NCI-H2227 (cell line): ENCODE data around the gene SYNE2.

Source experiments
- DNase-seq: peaks from one replicate; lab custom pipeline; 2025; ENCODE audit not compliant: unreplicated experiment; lab: John Stamatoyannopoulos, UW

Gene SYNE2

DNA sequence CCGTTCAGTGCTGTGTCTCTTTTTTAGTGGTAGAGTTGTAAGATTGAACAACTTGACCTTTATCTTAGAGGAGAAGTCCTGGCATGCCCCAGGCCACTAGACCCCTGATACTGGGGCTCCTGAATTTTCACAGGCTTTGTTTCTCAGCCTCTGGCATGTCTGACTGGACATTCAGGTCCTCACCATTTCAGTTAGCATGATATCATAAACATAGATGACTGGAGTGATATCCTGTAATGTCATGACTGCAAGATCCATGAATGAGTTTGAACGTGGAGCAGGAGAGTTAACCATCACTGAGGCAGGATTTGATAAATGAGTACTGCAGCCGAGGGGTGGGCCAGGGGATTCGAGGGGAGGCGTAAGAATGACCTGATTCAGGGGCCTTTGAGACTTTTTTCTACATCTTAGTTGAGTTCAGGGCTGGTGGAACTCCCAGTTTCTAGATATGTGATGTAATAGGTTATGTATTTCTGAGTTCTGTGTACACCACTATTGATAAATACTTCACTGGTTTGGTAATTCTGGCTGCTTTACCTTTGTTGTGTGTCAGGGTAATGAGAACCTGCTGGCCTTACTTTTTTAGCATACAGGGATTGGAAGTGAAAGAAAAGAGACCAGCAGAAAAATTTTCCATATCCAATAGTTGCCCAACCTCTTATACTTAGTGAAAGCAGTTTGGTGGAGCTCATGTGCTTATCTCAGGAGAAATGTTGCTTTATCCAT lies 217.0 kb downstream of the SYNE2 start:
- no peak for DNase-seq

DNA sequence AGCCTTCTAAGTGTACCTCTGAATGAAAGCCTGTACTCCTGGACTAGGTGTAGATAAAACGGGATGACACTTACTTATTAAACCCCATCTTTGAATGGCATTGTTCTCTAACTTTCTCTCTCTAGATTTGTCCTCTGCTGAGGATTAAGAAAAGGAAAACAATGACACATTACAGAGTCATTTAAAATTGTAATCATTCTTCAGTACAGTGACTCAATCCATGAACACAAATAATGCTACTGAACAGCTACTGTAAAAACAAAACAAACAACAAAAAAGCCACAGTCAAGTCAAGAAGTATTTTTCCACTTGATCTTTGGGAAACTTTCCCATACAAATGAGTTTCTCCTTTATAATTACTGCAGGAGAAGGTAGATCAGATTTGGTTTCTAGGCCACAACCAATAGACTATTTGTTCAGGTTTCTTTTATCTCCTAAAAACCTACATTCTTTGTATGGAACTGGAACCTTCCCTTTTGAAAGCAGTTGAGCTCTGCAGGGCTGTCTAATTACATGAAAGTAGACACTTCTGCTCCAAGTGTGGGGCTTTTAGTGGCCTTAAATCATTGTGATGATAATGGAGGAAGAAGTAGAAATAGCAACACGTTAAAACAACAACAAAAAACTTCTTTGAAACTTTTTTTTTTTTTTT lies 222.3 kb downstream of the SYNE2 start:
- no peak for DNase-seq

DNA sequence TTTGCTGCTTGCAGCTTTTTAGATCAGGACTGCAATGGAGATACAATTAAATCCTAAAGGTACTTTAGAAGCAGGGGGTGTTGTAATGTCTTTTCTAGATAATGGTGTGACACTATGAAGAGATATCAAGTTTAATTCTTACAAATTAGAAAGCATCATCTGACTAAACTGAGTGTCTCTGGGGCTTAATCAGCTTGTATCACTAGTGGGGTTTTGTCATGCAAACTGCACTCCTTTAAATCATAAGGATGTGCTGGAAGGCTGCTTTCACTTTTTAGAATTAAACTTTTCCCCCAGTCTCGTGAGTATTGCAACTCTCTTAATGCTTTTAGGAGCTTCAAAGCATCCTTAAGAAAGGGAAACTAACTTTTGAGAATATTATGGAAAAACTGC lies 222.8 kb downstream of the SYNE2 start:
- DNase-seq = no peak

DNA sequence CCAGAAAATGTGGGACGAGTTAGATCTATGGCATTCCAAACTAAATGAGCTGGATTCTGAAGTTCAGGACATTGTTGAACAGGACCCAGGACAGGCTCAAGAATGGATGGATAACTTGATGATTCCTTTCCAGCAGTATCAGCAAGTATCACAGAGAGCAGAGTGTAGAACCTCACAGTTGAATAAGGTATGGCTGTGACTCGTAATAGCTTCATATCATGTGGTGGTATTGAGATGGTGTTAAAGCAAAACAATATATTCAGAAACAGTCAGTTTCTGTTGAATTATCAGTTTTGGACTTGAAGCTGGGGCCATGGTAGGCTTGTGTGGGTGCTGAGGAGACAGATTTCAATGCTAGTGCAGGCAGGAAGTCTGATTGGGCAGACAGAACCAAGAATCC lies 227.6 kb downstream of the SYNE2 start:
- no peak for DNase-seq

DNA sequence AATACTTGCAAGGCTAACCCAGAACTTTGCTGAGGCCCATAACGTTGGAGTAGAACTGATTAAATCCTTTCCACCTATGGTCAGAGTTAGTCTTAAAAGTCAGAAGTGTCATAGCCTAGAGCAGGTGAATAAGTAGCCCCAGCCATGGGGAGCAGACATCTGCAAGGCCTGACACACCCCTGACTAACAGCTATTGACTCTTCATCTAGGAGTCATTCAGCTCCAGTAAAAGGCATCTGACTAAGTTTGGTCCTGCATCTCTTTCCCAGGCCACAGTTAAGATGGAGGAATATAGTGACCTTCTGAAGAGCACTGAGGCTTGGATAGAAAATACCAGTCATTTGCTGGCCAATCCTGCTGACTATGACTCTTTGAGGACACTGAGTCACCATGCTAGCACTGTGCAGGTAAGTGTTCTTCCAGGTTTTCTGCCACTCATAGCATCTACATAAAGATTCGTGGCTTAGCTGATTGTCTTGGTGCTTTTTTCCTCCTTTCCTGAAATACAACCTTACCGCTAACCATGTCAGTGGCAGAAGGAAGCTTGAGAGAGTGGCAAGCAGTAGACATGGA lies 228.5 kb downstream of the SYNE2 start:
- DNase-seq = no peak

DNA sequence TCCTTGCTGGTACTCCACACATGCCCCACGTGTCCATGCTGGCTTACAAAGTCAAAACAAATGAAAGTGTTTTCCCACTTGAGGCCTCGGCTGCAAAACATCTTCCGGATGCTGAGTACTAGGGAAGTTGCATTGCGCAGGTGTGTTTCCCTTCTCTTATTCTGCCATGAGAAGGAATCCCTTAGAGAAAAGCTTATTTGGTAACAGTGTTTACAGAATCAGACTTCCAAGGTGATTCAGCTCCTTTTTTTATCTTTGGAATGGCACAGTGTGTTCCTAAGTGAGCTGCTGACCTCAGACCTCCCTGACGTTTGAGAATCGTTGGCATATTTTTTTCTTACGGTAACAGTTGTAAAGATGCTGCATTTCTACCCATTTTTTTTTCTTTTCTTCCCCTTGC lies 230.0 kb downstream of the SYNE2 start:
- no peak for DNase-seq

DNA sequence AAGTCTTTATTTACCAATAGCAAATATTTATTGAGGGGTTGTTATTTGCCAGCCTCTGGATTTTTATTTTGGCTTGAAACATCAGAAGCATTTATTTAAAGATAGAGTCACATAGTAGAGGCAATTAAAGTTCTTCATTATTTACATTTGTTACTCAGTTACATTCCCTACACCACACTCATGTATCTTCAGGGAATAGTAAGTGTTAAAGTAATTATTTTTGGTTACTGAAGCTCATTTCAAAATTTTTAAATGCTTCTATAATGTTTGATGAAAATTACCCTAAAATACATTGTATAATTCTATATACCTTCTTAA lies 235.8 kb downstream of the SYNE2 start:
- DNase-seq = no peak

DNA sequence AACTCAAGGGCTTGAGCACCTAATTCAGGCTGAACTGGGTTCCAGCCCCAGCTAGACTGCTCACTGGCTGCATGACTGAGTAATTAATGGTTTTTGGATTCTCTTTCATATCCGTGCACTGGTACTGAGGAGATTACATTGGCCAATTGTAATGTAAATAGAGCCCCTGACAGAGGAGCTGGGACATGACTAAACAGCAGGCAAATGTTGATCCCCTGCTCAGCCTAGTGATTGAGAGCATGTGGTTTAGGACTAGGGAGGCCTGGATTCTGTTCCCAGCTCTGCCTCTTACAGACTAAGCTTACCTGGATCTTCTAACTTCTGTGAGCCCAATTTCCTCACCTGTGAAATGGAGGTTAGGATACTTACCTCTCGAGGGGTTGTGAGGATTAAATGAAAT lies 237.1 kb downstream of the SYNE2 start:
- no peak for DNase-seq

DNA sequence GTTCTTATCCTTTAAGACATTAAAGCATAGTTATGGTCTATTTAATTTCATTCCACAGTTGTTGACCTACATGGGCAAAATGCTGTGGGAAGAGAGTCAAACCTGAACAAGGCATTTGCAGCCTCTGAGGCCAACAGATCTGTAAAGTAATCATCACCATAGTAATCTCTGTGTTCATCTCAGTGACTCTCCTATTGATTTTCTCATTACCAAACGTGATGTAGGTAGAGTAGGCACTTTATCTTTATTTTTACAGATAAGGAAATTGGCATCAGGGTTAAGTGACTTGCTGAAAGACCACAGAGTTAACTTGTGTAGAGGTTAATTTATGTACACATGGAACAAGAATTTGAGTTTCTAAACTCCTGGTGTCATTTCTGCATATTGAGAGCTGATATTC lies 238.4 kb downstream of the SYNE2 start:
- no peak for DNase-seq

DNA sequence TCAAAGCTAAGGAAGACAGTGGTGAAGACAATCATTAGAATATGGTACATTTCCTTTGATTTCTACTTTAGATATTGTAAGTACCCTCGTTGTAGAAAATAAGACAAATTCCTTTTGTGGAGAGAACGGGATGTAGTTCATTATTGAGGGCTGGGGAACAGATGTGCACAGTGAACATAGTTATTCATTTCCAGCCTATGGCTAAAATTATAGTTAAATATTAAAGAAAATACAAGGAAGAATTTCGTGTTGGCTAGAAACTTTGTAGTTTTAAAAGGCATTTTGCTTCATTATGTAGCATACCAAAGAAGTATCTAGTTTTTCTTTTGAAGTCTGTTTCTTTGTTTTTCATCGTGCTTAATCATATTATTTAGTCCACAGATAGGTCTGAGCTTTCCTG lies 239.5 kb downstream of the SYNE2 start:
- no peak for DNase-seq

DNA sequence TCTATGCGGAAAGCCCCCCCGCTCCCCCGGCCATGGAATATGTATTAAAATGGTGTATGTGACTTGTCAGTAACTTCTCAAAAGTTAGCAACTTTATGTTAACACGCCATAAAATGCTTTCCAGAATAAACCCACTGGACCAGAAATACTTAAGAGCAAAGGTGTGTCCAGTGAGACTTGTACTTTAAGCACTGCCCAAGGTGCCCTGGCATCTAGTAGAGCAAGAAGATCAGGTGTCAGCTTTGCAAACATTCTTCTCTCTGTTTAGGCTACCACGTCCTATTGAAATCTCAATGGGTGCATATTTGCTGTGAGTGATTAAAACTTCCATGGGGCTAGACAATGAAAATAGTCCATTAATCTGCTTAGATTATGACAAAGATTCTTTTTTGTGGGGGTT lies 240.1 kb downstream of the SYNE2 start:
- DNase-seq = no peak

DNA sequence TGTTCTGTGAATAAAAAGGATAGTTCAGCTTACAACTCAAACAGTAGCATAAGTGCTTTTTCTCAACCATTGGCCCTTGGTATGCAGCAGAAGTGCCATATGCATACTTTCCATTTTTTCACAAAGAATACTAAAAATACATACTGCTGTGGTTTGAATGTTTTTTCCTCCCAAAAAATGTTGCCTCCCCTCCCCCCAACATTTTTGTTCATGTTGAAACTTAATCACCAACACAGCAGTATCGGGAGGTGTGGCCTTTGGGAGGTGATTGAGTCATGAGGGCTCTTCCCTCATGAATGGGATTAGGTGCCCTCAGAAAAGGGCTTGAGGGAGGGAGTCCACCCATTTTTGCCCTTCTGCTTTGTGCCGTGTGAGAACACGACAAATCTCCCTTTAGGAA lies 242.8 kb downstream of the SYNE2 start:
- DNase-seq = no peak

DNA sequence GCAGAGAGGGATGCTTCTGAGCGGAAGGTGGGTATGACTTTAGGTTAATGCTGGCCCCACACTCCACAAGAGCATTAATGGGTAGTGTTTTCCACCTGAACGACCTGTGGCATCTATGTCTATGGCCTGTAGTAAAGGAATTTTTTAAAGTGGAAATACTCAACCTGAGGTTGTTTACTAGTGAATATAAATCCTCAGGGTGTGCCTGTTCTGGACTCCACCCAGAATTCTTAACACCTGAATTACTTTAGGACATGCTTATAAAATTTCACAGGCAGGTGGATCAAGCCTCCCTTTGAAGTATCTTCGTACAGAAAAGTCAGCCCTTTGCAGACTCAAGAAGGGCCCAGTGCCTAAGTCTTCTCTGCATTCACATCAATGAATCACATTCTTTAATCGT lies 245.3 kb downstream of the SYNE2 start:
- DNase-seq = no peak

DNA sequence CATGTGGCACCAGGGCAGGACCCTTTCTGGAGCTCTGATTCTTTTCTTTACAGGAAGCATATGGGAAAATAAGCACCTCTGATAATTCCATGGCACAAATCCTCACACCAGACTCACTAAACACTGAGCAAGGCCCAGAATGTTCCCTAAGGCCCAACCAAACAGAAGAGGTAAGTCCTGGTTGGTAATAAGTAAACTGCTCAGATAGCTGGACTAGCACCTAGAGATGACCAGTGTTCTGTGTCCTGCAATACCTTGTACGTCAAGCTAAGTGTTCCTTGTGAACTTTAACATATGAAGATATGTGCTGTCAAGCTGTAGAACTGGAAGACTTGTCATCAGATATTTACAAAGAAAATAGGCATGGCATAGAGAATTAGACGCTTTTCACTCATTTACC lies 254.6 kb downstream of the SYNE2 start:
- DNase-seq = no peak

DNA sequence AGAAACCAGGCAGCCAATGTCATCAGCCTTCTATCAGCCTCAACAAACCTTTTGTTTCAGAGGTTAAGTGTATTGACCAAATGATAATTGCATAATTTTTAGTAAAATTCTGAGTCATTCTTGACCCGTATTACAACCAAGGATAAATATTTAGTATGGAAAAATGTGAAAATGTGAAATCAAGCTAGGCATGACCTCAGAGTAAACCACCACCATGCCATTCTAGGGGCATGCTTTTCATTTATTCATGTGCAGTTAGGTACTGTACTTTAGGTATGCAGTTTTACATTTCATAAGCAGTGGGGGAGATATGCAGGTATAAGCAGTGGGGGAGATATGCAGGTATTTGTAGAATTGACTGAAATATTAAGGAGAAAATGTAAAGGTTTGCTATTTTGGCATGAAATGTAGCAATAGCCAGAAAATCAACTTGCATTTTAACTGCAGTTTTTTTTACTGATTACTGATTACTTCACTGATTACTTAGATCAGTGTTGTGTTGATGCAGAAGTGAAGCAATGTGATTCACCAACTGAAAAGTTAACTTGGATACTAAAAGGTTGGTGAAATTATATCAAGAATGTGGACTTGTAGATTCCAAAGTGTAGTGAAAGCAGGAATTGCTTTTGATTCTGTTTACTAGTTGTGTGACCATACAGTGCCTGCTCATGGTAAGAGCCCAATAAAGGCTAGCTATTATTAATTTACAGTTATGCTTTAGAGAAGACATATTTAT lies 257.2 kb downstream of the SYNE2 start:
- no peak for DNase-seq

DNA sequence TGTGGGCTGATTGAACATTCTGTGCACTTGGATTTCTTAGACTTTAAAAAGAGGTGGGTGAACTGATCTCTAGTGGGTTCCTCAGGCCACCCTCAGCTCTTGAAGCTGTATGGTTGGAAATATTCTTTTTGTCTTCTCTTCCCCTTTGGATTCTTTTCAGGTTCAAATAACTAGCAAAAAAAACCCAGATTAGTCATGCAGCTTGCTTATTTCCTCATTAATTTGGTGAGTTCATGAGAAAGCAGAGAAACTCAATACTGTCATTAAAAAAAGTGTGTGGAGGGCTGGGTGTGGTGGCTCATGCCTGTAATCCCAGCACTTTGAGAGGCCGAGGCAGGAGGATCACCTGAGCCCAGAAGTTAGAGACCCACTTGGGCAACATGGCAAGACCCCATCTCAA lies 258.0 kb downstream of the SYNE2 start:
- DNase-seq = no peak

DNA sequence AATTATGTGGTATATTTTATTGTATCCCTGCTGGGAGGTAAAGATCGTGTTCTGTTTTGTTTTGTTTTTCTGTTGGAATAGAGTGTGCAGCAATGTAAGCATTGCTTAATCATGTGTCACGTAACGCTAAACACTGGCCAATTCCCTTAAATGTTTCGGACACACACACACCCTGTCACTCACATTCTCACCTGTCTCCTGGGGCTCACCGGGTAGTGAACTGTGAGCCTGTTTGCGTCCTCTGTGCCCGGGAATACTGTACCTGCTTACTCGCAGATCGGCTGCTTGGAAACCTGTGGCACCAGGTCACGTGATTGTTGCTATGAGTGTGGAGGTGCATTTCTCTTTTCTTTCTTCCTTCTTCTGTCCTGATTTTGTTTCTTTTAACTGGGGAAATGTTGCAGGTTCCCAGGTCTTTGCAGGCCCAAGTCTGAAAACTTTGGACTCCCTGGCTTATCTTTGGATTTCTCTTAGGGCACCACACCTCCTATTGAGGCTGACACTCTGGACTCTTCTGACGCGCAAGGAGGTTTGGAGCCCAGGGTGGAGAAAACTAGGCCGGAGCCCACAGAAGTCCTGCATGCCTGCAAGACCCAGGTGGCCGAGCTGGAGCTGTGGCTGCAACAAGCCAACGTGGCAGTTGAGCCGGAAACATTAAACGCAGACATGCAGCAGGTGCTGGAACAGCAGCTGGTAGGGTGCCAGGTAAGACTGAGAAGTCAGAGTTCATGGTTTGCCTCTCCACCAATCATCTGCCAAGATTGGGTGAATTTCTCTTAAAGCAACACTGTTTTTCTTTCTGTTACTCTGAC lies 260.3 kb downstream of the SYNE2 start:
- no peak for DNase-seq

DNA sequence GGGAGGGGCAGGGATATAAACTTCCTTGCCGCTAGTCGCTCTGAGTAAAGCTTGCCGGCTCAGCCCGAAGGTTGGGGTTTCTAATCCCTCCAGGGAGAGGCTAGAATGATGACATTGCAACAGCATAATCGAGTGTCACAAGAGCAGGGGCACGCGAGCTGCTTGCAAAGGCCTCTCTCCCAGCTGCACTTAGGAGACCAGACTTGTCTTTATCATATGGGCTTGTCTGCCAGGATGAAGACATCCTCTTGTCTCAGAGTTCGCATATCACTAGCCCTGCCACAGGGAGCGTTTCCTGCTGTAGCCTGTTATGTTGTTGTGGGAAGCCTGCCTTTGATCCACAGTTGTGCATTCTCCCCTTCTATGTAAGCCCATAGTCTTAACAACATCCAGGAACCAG lies 261.4 kb downstream of the SYNE2 start:
- no peak for DNase-seq

DNA sequence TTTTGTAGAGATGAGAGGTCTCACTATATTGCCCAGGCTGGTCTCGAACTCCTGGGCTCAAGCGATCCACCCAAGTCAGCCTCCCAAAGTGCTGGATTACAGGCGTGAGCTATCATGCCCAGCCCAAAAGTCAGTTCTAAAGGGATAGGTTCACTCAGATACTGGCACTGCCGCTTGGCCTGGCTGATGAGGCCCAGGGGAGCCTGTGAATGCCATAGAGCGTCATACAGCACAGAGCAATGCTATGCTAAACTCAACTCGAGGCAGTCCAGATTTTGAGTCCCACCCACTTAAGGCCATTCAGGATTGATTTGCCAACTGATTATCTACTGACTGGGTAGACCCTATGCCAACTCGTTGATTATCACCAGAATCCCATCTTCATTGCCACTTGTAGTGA lies 262.0 kb downstream of the SYNE2 start:
- DNase-seq = no peak

DNA sequence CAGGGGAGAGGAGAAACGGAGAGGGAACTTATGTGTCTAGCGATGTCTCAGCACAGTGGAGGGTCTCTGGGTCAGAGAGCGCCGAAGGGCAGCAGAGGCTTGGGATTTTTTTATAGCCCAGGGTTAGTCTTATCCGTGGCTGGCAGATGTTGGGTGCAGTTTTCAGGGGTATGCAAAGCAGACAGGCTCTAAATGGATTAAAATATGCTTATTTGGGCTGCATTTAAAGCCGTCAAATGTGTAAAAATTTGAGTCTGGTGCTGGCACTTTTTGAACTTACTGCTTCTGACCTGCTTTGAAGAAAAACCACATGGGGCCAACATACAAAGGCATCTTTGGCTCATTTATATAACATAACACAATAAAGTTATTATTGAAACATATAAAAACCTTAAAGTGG lies 262.6 kb downstream of the SYNE2 start:
- DNase-seq = no peak

DNA sequence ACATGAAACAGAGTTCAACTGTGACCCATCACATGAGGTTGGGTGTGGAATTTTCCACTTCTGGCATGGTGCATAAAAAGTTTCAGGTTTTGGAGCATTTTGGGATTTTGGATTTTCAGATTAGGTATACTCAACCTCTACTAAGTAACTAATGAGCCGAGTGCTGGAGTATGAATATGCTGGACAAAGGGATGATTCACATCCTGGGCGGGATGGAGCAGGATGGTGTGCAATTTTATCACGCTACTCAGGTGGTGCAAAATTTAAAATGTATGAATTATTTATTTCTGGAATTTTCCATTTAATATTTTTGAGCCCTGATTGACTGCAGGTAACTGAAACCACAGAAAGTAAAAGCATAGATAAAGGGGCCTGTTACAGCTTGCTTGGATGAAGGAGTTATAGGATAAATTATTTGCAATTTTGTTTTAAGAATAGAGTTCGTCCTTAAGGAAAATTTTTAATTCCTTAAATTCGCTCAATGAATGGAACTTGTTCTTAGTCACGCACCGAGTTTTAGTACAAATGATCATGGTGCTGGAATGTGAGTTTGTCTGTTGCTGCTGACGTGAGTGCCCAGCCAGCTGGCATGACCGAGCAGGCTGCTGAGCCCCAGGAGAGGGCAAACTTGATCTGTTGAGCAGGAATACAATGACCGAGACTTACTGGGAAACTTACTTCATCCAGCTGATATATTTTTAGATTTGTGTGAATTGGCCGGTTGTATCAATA lies 265.0 kb downstream of the SYNE2 start:
- DNase-seq = no peak
